Vagina (tissue), 2 donors: ENCODE measurements around the gene CENPV.

ENCODE experiments used
- CTCF ChIP-seq, 3 experiments: fragments of 450-650 bp in 2 of 3; fragments of 200-600 bp in 1 of 3; sonication (generic) in 1 of 3; IDR thresholded peaks; one replicate each; pipeline ENCODE4 v1.5.1; 2017 to 2019; ENCODE audit warnings: antibody characterized with exemption in 3 of 3, mild to moderate bottlenecking in 2 of 3, moderate library complexity in 2 of 3
- POLR2A ChIP-seq, 2 donors: fragments of 450-650 bp; IDR thresholded peaks; one replicate each; pipeline ENCODE4 v1.6.1; 2017; ENCODE audit warnings: antibody characterized with exemption in 2 of 2, mild to moderate bottlenecking in 2 of 2, moderate library complexity in 2 of 2
- POLR2AphosphoS5 ChIP-seq, 2 donors: sonication (generic); formaldehyde crosslinking; IDR thresholded peaks; one replicate each; pipeline ENCODE4 v1.9.0; 2017; ENCODE audit warnings: antibody characterized with exemption in 2 of 2, mild to moderate bottlenecking in 2 of 2, low read depth in 1 of 2; ENCODE audit not compliant: insufficient read depth in 1 of 2

- no peak for TF ChIP-seq POLR2A (IDR thresholded peaks at IDR 0.05)
- no peak for TF ChIP-seq POLR2AphosphoS5 (IDR thresholded peaks at IDR 0.05; ENCODE audit: insufficient read depth in 1 of 2, low read depth in 1 of 2)
- TF ChIP-seq CTCF (IDR thresholded peaks at IDR 0.05) = no peak
These were observed 48.4 kb downstream of the CENPV start for GRCh38 chr17:16304830-16305229.
